ENCODE data around the gene RAB3D.
"Not testable (repeated sequence)": the region's sequence is repeated elsewhere in the genome, so short reads cannot be mapped to it uniquely, and the experiment has no call there.

Gene RAB3D

GRCh38 chr19:11338121-11338520 is 1.3 kb downstream of the RAB3D start:
- DNase-seq, result no peak

- DNase-seq, result no peak
Observed at GRCh38 chr19:11337080-11337479, 2.4 kb downstream of the RAB3D start.

GRCh38 chr19:11335449-11336146 is 3.9 kb downstream of the RAB3D start:
- no peak for DNase-seq

- DNase-seq, result not testable (repeated sequence)
Observed at GRCh38 chr19:11333838-11334237, 5.6 kb downstream of the RAB3D start.

- DNase-seq, result no peak
Observed at GRCh38 chr19:11332822-11333221, 6.6 kb downstream of the RAB3D start.

- DNase-seq, result no peak
Observed at GRCh38 chr19:11331502-11331901, 8.0 kb downstream of the RAB3D start.

GRCh38 chr19:11330127-11330526 is 9.3 kb downstream of the RAB3D start:
- no peak for DNase-seq

GRCh38 chr19:11325544-11325943 is 13.9 kb downstream of the RAB3D start:
- no peak for DNase-seq

- no peak for DNase-seq
Observed at GRCh38 chr19:11324748-11325389, 14.6 kb downstream of the RAB3D start.

- DNase-seq, result no peak
Observed at GRCh38 chr19:11324079-11324661, 15.3 kb downstream of the RAB3D start.

- no peak for DNase-seq
Observed at GRCh38 chr19:11323601-11324078, 15.8 kb downstream of the RAB3D start.

- no peak for DNase-seq
Observed at GRCh38 chr19:11322269-11323024, 17.0 kb downstream of the RAB3D start.

GRCh38 chr19:11321191-11322126 is 18.0 kb downstream of the RAB3D start:
- no peak for DNase-seq

GRCh38 chr19:11320278-11320995 is 19.0 kb downstream of the RAB3D start:
- not testable (repeated sequence) for DNase-seq

GRCh38 chr19:11306337-11306736 is 33.1 kb downstream of the RAB3D start:
- no peak for DNase-seq

- no peak for DNase-seq
Observed at GRCh38 chr19:11304936-11305335, 34.5 kb downstream of the RAB3D start.

GRCh38 chr19:11300811-11301120 is 38.7 kb downstream of the RAB3D start:
- no peak for DNase-seq

GRCh38 chr19:11299946-11300810 is 39.3 kb downstream of the RAB3D start:
- DNase-seq, result no peak

GRCh38 chr19:11296264-11296663 is 43.2 kb downstream of the RAB3D start:
- DNase-seq, result no peak

- no peak for DNase-seq
Observed at GRCh38 chr19:11295665-11296245, 43.7 kb downstream of the RAB3D start, which contains the start of gene TSPAN16. Gene TSPAN16 (plus strand): TSS chr19:11296160. CDS start chr19:11296298, 138 bp downstream.

Measured in NCI-H345 (cell line).